C1 segment of cervical spinal cord (tissue), 14 donors: ENCODE results near the gene PRKCZ.

Experiments
- DNase-seq, 14 donors: peaks; one replicate each; lab custom pipeline; 2025; lab: John Stamatoyannopoulos, UW

PRKCZ gene

GRCh38 chr1:2206813-2207487, 156.7 kb downstream of the PRKCZ start:
- no peak for DNase-seq

GRCh38 chr1:2208309-2209239, 158.4 kb downstream of the PRKCZ start:
- no peak for DNase-seq

GRCh38 chr1:2209400-2210083, 159.3 kb downstream of the PRKCZ start:
- no peak for DNase-seq

GRCh38 chr1:2210084-2210653, 160.0 kb downstream of the PRKCZ start:
- DNase-seq: no peak

- no peak for DNase-seq
Measured at GRCh38 chr1:2210786-2211185, 160.6 kb downstream of the PRKCZ start.

- DNase-seq: no peak
Measured at GRCh38 chr1:2212274-2212531, 162.0 kb downstream of the PRKCZ start.

- DNase-seq: peak in 13 of 14 donors; percentile 40 to 92 (median 74)
Measured at GRCh38 chr1:2212532-2213491, 162.6 kb downstream of the PRKCZ start.

- DNase-seq: peak in 4 of 14 donors; percentile 29 to 86 (median 55)
Measured at GRCh38 chr1:2213576-2214505, 163.6 kb downstream of the PRKCZ start.

- DNase-seq: peak in 5 of 14 donors; percentile 25 to 71 (median 57)
Measured at GRCh38 chr1:2214541-2215241, 164.5 kb downstream of the PRKCZ start.

GRCh38 chr1:2215329-2215728, 165.1 kb downstream of the PRKCZ start:
- DNase-seq: no peak

GRCh38 chr1:2215909-2216766, 165.9 kb downstream of the PRKCZ start:
- DNase-seq: no peak

GRCh38 chr1:2216767-2217058, 166.5 kb downstream of the PRKCZ start:
- no peak for DNase-seq

GRCh38 chr1:2221271-2221670, 171.1 kb downstream of the PRKCZ start:
- no peak for DNase-seq

- DNase-seq: no peak
Measured at GRCh38 chr1:2224170-2224584, 174.0 kb downstream of the PRKCZ start.

GRCh38 chr1:2224631-2225428, 174.6 kb downstream of the PRKCZ start:
- no peak for DNase-seq

- DNase-seq: no peak
Measured at GRCh38 chr1:2226525-2227345, 176.5 kb downstream of the PRKCZ start.
